Cardiac muscle cell (in vitro differentiated cells and primary cell): Measurements from ENCODE around the gene MIP. TPM values are rescaled to one million over a fixed set of nuclear protein-coding genes. Genes with fewer than 3 reads are reported as not detected.
"Not testable (repeated sequence)": the region's sequence is repeated elsewhere in the genome, so short reads cannot be mapped to it uniquely, and the experiment has no call there.

ENCODE experiments used
- DNase-seq, 2 donors: peaks; one replicate each; pipeline versions ENCODE4 v3.0.0 to v3.0.0-alpha.2; 2010 to 2017; ENCODE audit warnings: low read depth in 1 of 2, low spot score in 1 of 2
- H3K27ac ChIP-seq: fragments of 200-600 bp; sonication (generic); 2 replicates; pipeline ENCODE4 v1.5.1; 2016
- H3K27me3 ChIP-seq: fragments of 200-600 bp; sonication (generic); 2 replicates; pipeline ENCODE4 v1.6.0; 2016; ENCODE audit warnings: control low read depth
- H3K36me3 ChIP-seq: fragments of 200-600 bp; sonication (generic); 2 replicates; pipeline ENCODE4 v1.5.1; 2016; ENCODE audit warnings: control low read depth
- H3K4me1 ChIP-seq: fragments of 200-600 bp; sonication (generic); 2 replicates; pipeline ENCODE4 v1.8.1; 2017; ENCODE audit warnings: low read depth, mild to moderate bottlenecking, mixed run types
- H3K4me3 ChIP-seq: fragments of 200-600 bp; sonication (generic); 2 replicates; pipeline ENCODE4 v1.5.1; 2016; ENCODE audit warnings: mild to moderate bottlenecking
- H3K9me3 ChIP-seq: fragments of 200-600 bp; sonication (generic); 2 replicates; pipeline ENCODE4 v1.5.1; 2017; ENCODE audit warnings: low read depth, mild to moderate bottlenecking, control low read depth
- CTCF ChIP-seq: IDR thresholded peaks from 2 replicates; pipeline ENCODE4 v1.5.1; 2012; ENCODE audit warnings: low read depth, mild to moderate bottlenecking, low read length
- polyA plus RNA-seq: library from polyadenylated mRNA; unstranded; fragments of >200 nt; fragmentation: Nextera tagmentation; extraction: Ambion mirVana; gene quantifications from 2 replicates; pipeline ENCODE4 v1.2.1, GENCODE V29; 2016
- total RNA-seq: library from RNA; depleted of rRNA; stranded (reverse); fragments of >200 nt; gene quantifications from 2 replicates; pipeline ENCODE4 v1.2.3, GENCODE V29; 2016

Gene MIP
- total and polyA plus RNA-seq, 2 experiments from 2014 or later = 0.29 TPM; not detected in 1

GRCh38 chr12:56451147-56451546 lies 3.3 kb downstream of the MIP start:
- Histone ChIP-seq H3K27ac (no peak overlapping the region), H3K36me3 (no peaks in the 10 kb centered on the region), H3K4me1 (no peaks in the 10 kb centered on the region), H3K9me3 (no peaks in the 10 kb centered on the region), H3K27me3 (no peaks in the 10 kb centered on the region), H3K4me3 (no peak overlapping the region)
- TF ChIP-seq CTCF = no peak
- DNase-seq = no peak

GRCh38 chr12:56450241-56450640 lies 4.2 kb downstream of the MIP start:
- Histone ChIP-seq H3K27me3 (no peaks in the 10 kb centered on the region), H3K4me1 (no peaks in the 10 kb centered on the region), H3K27ac (no peak overlapping the region), H3K4me3 (no peak overlapping the region), H3K9me3 (no peaks in the 10 kb centered on the region), H3K36me3 (no peaks in the 10 kb centered on the region)
- DNase-seq = no peak
- no peak for TF ChIP-seq CTCF

- H3K4me3 ChIP-seq = peak overlapping the region; percentile 50
- no peak for DNase-seq
- no peak for TF ChIP-seq CTCF
- H3K4me1 ChIP-seq = no peaks in the 10 kb centered on the region
- H3K36me3 ChIP-seq = no peaks in the 10 kb centered on the region
- H3K27ac ChIP-seq = peak overlapping the region; percentile 77
- no peaks in the 10 kb centered on the region for H3K27me3 ChIP-seq
- no peaks in the 10 kb centered on the region for H3K9me3 ChIP-seq
Measured at GRCh38 chr12:56449622-56449984, 4.9 kb downstream of the MIP start.

- Histone ChIP-seq H3K4me3 (peak within 1 kb of the TSS; percentile 50), H3K4me1 (no peaks in the 10 kb centered on the region), H3K9me3 (no peaks in the 10 kb centered on the region), H3K27ac (peak within 1 kb of the TSS; percentile 77), H3K27me3 (no peaks in the 10 kb centered on the region), H3K36me3 (no peaks in the 10 kb centered on the region)
- peak; percentile 91 to 92 for DNase-seq
- TF ChIP-seq CTCF = peak; percentile 3
Measured at GRCh38 chr12:56448860-56449621, 5.4 kb downstream of the MIP start, which contains the start of gene TIMELESS. TSS of gene TIMELESS (minus strand) at chr12:56449426. CDS start at chr12:56434170, 15,256 bp downstream.

- not testable (repeated sequence) for H3K4me3 ChIP-seq, H3K36me3 ChIP-seq, H3K9me3 ChIP-seq, DNase-seq, H3K27ac ChIP-seq, H3K4me1 ChIP-seq, H3K27me3 ChIP-seq
Measured at GRCh38 chr12:56443208-56443607, 11.2 kb downstream of the MIP start.

- no peak for TF ChIP-seq CTCF
- Histone ChIP-seq H3K27ac (no peak overlapping the region), H3K4me3 (no peak overlapping the region), H3K27me3 (no peaks in the 10 kb centered on the region), H3K36me3 (no peaks in the 10 kb centered on the region), H3K4me1 (no peaks in the 10 kb centered on the region), H3K9me3 (no peaks in the 10 kb centered on the region)
- no peak for DNase-seq
Measured at GRCh38 chr12:56437430-56438176, 16.9 kb downstream of the MIP start.
